CD4-positive, alpha-beta T cell treated with Interleukin-17A for 4 hours (primary cell): ENCODE measurements around the gene SLC25A22.

ENCODE experiments used
- DNase-seq: peaks from one replicate; pipeline ENCODE4 v3.0.0-alpha.2; 2020; ENCODE audit warnings: mixed read lengths

Gene SLC25A22

GRCh38 chr11:821512-822371 is 23.7 kb upstream of the SLC25A22 start:
- DNase-seq: no peak

- no peak for DNase-seq
Measured at GRCh38 chr11:820655-821511, 22.8 kb upstream of the SLC25A22 start.

DNA sequence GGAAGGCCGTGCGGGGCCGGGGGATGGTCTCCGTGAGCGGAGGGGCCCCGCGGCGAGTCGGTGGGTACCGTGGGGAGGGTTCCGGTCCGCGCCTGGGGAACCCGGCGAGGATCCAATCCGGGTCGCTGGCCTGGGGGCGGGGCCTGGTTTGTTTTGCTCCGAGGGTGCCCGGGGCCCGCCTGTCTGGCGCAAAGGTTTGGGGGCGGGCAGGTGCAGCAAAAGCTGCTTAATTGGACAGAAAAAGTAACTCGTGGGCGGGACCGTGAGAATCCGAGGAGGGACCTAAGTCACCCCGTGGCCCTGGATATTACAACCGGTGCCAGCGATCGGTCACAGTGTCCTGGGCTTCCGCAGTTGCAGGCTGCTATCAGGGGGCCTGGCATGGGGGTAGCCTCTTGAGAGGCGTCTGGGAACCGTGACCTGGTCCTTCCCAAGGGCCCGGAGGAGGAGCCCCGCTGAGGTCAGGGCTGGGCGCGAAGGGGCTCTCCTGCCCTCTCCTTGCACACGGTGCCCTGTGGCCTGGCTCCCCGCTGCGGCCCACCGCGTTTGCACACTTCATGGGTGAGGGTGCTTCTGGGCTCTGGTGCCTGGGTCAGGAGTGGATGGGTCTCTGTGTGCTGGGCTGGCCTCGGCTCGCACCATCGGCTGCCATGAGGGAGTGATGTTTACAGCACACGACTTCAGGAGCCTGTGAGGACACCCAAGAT is 22.0 kb upstream of the SLC25A22 start:
- DNase-seq: peak; percentile 98

DNA sequence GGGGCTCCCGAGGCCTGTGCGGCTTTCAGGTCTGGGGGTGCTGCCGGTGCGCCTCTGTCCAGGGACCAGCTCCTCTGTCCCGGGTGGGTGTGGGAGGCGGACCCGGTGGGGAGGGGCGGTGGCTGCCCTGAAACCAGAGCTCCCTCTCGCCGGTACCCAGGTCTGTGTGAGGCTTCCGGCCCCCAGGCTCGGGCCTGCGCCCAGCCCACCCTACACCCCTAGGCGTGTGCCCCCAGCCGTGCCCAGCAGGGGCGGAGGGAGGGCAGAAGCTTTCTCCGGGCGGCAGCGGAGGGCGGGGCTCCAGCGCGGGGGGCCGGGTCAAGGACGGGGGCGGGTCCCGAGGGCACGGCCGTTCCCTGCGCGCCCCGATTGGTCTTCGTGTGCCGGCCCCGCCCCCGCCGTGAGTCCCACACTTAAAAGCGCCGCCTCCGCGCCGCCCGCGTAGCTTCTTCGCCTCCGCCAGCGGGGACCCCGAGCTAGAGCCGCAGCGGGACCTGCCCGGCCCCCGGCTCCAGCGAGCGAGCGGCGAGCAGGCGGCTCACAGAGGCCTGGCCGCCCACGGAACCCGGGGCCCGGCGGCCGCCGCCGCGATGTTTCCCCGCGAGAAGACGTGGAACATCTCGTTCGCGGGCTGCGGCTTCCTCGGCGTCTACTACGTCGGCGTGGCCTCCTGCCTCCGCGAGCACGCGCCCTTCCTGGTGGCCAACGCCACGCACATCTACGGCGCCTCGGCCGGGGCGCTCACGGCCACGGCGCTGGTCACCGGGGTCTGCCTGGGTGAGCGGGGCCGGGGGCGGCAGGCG is 21.2 kb upstream of the SLC25A22 start:
- peak; percentile 95 for DNase-seq

- DNase-seq: no peak
Measured at GRCh38 chr11:818396-819128, 20.5 kb upstream of the SLC25A22 start, which contains the start of gene PNPLA2. TSS of gene PNPLA2 (plus strand) at chr11:818914. CDS start at chr11:819719, 805 bp downstream.

GRCh38 chr11:816433-816779 is 18.3 kb upstream of the SLC25A22 start:
- no peak for DNase-seq

- DNase-seq: no peak
Measured at GRCh38 chr11:815675-816432, 17.8 kb upstream of the SLC25A22 start.

GRCh38 chr11:813456-814096 is 15.5 kb upstream of the SLC25A22 start:
- no peak for DNase-seq

DNA sequence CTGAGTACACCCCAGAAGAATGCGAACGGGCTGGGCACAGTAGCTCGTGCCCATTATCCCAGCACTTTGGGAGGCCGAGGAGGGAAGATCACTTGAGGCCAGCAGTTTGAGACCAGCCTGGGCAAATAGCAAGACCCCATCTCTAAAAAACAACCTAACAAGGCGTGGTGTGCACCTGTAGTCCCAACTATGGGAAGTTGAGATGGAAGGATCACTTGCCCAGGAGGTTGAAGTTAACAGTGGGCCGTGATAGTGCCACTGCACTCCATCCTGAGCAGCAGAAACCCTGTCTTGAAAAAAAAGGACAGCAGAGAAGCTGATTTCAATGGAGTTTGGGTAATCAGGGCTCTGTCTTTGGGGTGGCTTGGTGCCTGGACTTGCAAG is 15.0 kb upstream of the SLC25A22 start:
- no peak for DNase-seq

GRCh38 chr11:812390-812789 is 14.3 kb upstream of the SLC25A22 start:
- no peak for DNase-seq

DNA sequence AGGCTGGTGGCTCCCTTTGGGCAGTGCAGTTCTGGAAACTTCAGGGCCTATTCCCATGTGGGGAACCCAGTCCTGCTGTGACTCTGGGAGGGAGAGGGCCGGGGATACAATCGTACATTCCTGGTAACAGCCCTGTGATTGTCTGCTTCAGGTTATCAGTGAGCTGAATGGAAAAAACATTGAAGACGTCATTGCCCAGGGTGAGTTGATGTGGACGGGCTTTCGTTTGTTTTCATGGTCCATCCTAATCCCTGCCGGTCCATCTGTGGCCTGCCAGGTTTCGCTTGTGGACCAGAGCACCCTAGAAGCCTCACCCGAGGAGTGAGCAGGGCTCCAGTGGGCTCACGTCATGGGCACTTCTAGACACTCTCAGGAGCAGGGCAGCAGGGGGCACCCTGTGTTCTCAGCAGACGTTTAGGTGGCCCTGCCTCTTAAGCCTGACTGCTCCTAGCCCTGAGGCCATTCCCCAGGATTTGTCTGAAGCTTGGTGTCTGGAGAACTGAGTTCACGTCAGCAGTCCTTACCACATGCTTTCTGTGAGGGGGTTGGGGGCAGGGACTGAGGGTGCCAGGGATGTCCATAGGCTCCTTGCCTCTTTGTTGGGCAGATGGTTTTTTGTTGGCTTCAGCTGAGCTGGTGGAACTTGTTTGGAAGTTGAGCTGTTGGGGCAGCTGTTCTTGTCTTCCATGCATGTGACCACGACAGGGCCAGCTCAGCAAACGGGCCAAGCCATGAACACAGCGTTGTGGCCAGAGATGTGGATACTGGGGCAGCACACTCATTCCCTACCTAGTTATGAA is 13.6 kb upstream of the SLC25A22 start:
- DNase-seq: no peak

GRCh38 chr11:810040-810567 is 12.0 kb upstream of the SLC25A22 start:
- DNase-seq: no peak

- peak; percentile 97 for DNase-seq
Measured at GRCh38 chr11:809287-810039, 11.4 kb upstream of the SLC25A22 start, which contains the start of gene RPLP2. TSS of gene RPLP2 (plus strand) at chr11:809967. CDS start at chr11:810235, 268 bp downstream.

- DNase-seq: peak; percentile 32
Measured at GRCh38 chr11:808427-809286, 10.6 kb upstream of the SLC25A22 start.

DNA sequence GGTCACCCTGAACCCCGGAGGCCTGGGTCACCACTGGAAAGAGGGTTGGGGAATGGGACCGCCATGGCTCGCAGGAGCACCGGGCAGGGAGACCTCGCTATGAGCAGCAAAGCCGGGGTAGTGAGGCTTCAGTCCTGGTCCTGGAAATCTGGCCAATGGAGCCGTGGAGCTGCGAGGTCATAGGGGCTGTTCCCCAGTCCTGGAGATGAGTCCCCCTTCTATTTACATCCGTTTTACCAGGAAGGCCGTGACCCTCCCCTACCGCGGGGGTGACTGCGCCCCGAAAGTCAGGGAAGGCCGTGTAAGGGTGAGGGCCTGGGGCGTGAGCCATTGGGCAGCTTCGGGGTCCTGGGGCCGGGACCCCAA is 6.5 kb upstream of the SLC25A22 start:
- no peak for DNase-seq

DNA sequence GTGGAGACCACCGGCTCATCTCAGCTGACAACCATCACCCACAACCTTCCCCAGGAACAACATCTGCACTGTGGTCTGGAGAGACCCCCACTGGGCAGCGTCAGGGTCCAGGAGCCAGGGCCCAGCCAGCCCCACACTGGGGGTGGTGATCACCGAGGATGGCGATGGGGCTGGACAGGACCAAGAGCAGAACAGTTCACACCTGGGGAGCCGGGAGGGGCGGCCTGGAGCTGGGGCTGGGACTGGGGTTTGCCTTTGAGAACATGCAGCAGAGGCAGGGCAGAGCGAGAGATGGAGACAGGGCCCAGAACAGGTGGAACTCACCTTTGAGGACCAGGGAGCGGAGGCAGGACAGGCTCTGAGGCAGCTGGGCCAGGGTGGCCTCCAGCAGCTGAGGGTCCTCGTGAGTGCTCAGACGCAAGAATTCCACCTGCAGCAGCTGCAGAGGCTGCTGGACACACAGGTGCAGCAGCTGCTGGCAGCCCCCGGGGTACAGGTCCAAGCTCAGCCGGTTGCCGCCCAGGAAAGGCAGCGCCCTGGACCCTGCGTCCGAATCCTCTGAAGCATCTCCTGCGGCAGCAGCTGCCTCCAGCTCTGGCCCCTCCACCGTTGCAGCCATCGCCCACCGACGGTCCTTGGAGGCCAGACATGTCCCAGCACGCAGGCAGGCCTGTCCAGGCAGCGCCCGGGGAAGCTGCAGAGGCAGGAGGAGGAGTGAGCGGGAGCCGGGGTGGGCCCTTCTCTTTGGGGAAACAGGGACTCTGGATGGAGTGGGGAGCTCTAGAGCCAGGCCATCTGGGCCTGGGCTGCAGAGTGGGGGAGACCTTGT is 5.9 kb upstream of the SLC25A22 start:
- DNase-seq: no peak

- no peak for DNase-seq
Measured at GRCh38 chr11:803467-803742, 5.3 kb upstream of the SLC25A22 start.
